Calu3 (cell line): Measurements from ENCODE around the gene MSI2. TPM values are rescaled to one million over a fixed set of nuclear protein-coding genes. Genes with fewer than 3 reads are reported as not detected.
A peak's percentile ranks its signal among the peaks of the same experiment; 100 is the strongest.

Source experiments
- BruUV-seq: library from RNA; stranded (reverse); fragments of 400-500 nt; replicated peaks from 2 replicates; lab custom pipeline; 2021; lab: Mats Ljungman, UMichigan
- CTCF ChIA-PET: fragments of 300-600 bp; sonication (Branson Sonifier 250); formaldehyde crosslinking; loops from one replicate; lab custom pipeline; 2022; ENCODE audit warnings: antibody characterized with exemption; lab: Charles Lee
- DNase-seq: peaks from one replicate; pipeline ENCODE4 v3.0.0; 2022
- H3K27ac Mint-ChIP-seq: one replicate; pipeline ENCODE4 v1.8.0; 2022; ENCODE audit warnings: mixed read lengths; ENCODE audit not compliant: unreplicated experiment
- H3K27me3 Mint-ChIP-seq: one replicate; pipeline ENCODE4 v1.8.0; 2022; ENCODE audit warnings: mixed read lengths; ENCODE audit not compliant: unreplicated experiment
- H3K36me3 Mint-ChIP-seq: one replicate; pipeline ENCODE4 v1.8.0; 2022; ENCODE audit warnings: mild to moderate bottlenecking, moderate library complexity, mixed read lengths; ENCODE audit not compliant: insufficient read depth, unreplicated experiment
- H3K4me1 Mint-ChIP-seq: one replicate; pipeline ENCODE4 v1.8.0; 2022; ENCODE audit warnings: mild to moderate bottlenecking, low read depth, mixed read lengths; ENCODE audit not compliant: unreplicated experiment
- H3K4me3 Mint-ChIP-seq: one replicate; pipeline ENCODE4 v1.8.0; 2022; ENCODE audit warnings: mild to moderate bottlenecking, low read depth, moderate library complexity, mixed read lengths; ENCODE audit not compliant: unreplicated experiment
- H3K9me3 Mint-ChIP-seq: one replicate; pipeline ENCODE4 v1.8.0; 2022; ENCODE audit warnings: low read depth, mixed read lengths; ENCODE audit not compliant: unreplicated experiment
- CTCF ChIP-seq: fragments of 200-600 bp; IDR thresholded peaks from one replicate; pipeline ENCODE4 v1.8.0; 2022; ENCODE audit warnings: antibody characterized with exemption; ENCODE audit not compliant: unreplicated experiment
- intact Hi-C: fragments of 100-400 bp; cut with micrococcal nuclease; formaldehyde crosslinking; loops from one replicate; pipeline ENCODE4 v1.10.0; 2022; ENCODE audit not compliant: unreplicated experiment
- total RNA-seq: library from RNA; stranded (reverse); gene quantifications from 2 replicates; pipeline ENCODE4 v1.2.3, GENCODE V29; 2022

Gene MSI2
- total RNA-seq, 1 experiment from 2014 or later, result 66.4 TPM

- intact Hi-C loops, result loop anchor here (2.0 to 5.0 kb wide), 3 partner anchors 14 to 100 kb away; partner anchors contain the start of gene MSI2
- Mint-ChIP-seq H3K4me3 (peak overlapping the region; percentile 66), H3K36me3 (peaks cover 8% of the 10 kb centered on the region), H3K27me3 (no peaks in the 10 kb centered on the region), H3K27ac (peak overlapping the region; percentile 83), H3K4me1 (peaks cover 28% of the 10 kb centered on the region), H3K9me3 (no peaks in the 10 kb centered on the region)
- no peak for DNase-seq
- no peak for TF ChIP-seq CTCF
- CTCF ChIA-PET, result interaction anchor here (0.9 to 1.8 kb wide), 5 partner anchors 12 to 315 kb away, joined by 3 to 11 read pairs (median 4); no protein-coding TSS in a partner anchor
- BruUV-seq, result TSS peak; percentile 95
Observed at GRCh38 chr17:57356719-57357391, 100.5 kb downstream of the MSI2 start.

GRCh38 chr17:57357392-57357784, 101.1 kb downstream of the MSI2 start:
- peaks cover 8% of the 10 kb centered on the region for H3K36me3 Mint-ChIP-seq
- no TSS peak for BruUV-seq
- H3K27ac Mint-ChIP-seq, result peak overlapping the region; percentile 83
- CTCF ChIA-PET, result interaction anchor here (0.9 to 1.8 kb wide), 9 partner anchors 12 to 315 kb away, joined by 3 to 11 read pairs (median 4); no protein-coding TSS in a partner anchor
- H3K4me3 Mint-ChIP-seq, result peak overlapping the region; percentile 66
- no peaks in the 10 kb centered on the region for H3K27me3 Mint-ChIP-seq
- intact Hi-C loops, result loop anchor here (2.0 to 5.0 kb wide), 3 partner anchors 13 to 100 kb away; partner anchors contain the start of gene MSI2
- peak; percentile 67 for DNase-seq
- peaks cover 28% of the 10 kb centered on the region for H3K4me1 Mint-ChIP-seq
- H3K9me3 Mint-ChIP-seq, result no peaks in the 10 kb centered on the region
- no peak for TF ChIP-seq CTCF

GRCh38 chr17:57357830-57358430, 101.6 kb downstream of the MSI2 start:
- CTCF ChIA-PET, result interaction anchor here (0.9 to 1.8 kb wide), 10 partner anchors 11 to 314 kb away, joined by 3 to 11 read pairs (median 4); no protein-coding TSS in a partner anchor

More at GRCh38 chr17:57357830-57358430, 101.6 kb downstream of the MSI2 start:
- no TSS peak for BruUV-seq
- TF ChIP-seq CTCF, result no peak
- intact Hi-C loops, result loop anchor here (2.0 to 5.0 kb wide), 3 partner anchors 13 to 101 kb away; partner anchors contain the start of gene MSI2
- peaks cover 28% of the 10 kb centered on the region for H3K4me1 Mint-ChIP-seq
- peak overlapping the region; percentile 66 for H3K4me3 Mint-ChIP-seq
- peaks cover 8% of the 10 kb centered on the region for H3K36me3 Mint-ChIP-seq
- no peaks in the 10 kb centered on the region for H3K9me3 Mint-ChIP-seq
- H3K27ac Mint-ChIP-seq, result peak overlapping the region; percentile 83
- DNase-seq, result peak; percentile 18
- no peaks in the 10 kb centered on the region for H3K27me3 Mint-ChIP-seq
